ENCODE data around the gene SMYD5. TPM values are rescaled to one million over a fixed set of nuclear protein-coding genes. Genes with fewer than 3 reads are reported as not detected.

The SMYD5 gene
- polyA plus RNA-seq, 1 of the 3 experiments (the other 2 are of a cell fraction) = 21.4 TPM

- H3K4me2 ChIP-seq = no peak overlapping the region
- H3K4me1 ChIP-seq (ENCODE audit: control insufficient read depth in 1 of 2, insufficient read depth in 2 of 2, low read depth in 1 of 2, low read length in 1 of 2) = no peaks in the 10 kb centered on the region
- H3K79me2 ChIP-seq (ENCODE audit: insufficient read depth) = no peaks in the 10 kb centered on the region
- ChIA-PET POLR2A (no interaction called here), CTCF (interaction anchor here (1.0 to 4.3 kb wide), 3 partner anchors 9 to 100 kb away, joined by 3 to 35 read pairs (median 3); no protein-coding TSS in a partner anchor)
- H3K9me2 ChIP-seq = no peaks in the 10 kb centered on the region
- WGBS (ENCODE audit: low lambda C conversion rate) = 15% methylated on average over 2 of the region's 2 CpGs
- DNase-seq = no peak
- no peaks in the 10 kb centered on the region for H4K20me1 ChIP-seq (ENCODE audit: insufficient read depth)
- H2AFZ ChIP-seq (ENCODE audit: low read depth) = no peak overlapping the region
- no peak overlapping the region for H3K9ac ChIP-seq
- H3K27ac ChIP-seq (ENCODE audit: low read depth in 2 of 2, low read length in 1 of 2) = no peak overlapping the region
- H3K36me3 ChIP-seq (replicated peaks in 1 of 2; ENCODE audit: control insufficient read depth in 1 of 2, insufficient read depth in 2 of 2, low read length in 1 of 2) = no peaks in the 10 kb centered on the region
- no peaks in the 10 kb centered on the region for H3F3A ChIP-seq (replicated peaks; ENCODE audit: insufficient read depth)
- no peak overlapping the region for H3K4me3 ChIP-seq (ENCODE audit: low read depth in 2 of 2, low read length in 1 of 2)
- no peak for TF ChIP-seq MXI1 (IDR thresholded peaks at IDR 0.05; ENCODE audit: low read depth, low read length)
- no peak for TF ChIP-seq REST (IDR thresholded peaks at IDR 0.05; ENCODE audit: low read depth, low read length)
- TF ChIP-seq ELF1 (IDR thresholded peaks at IDR 0.05) = no peak
- no peak for TF ChIP-seq NFIC (IDR thresholded peaks at IDR 0.05; ENCODE audit: borderline replicate concordance)
- TF ChIP-seq FOXJ3 (CRISPR knock-in tag; IDR thresholded peaks at IDR 0.05) = no peak
- TF ChIP-seq MEF2A (IDR thresholded peaks at IDR 0.05; ENCODE audit: borderline replicate concordance, low read depth) = no peak
- no peak for TF ChIP-seq FOSL2 (IDR thresholded peaks at IDR 0.05; ENCODE audit: borderline replicate concordance, low read depth)
- TF ChIP-seq RAD21 (IDR thresholded peaks at IDR 0.05; ENCODE audit: low read length) = no peak
- no peak for TF ChIP-seq TCF12 (IDR thresholded peaks at IDR 0.05)
- TF ChIP-seq GATA2 (CRISPR knock-in tag; IDR thresholded peaks at IDR 0.05) = no peak
- TF ChIP-seq POLR2AphosphoS5 (IDR thresholded peaks at IDR 0.05; ENCODE audit: low read depth, low read length) = no peak
- no peak for TF ChIP-seq MAX (IDR thresholded peaks at IDR 0.05; ENCODE audit: low read depth)
- TF ChIP-seq ZBTB33 (IDR thresholded peaks at IDR 0.05; ENCODE audit: borderline replicate concordance, low read depth) = no peak
- no peak for TF ChIP-seq IRF3 (IDR thresholded peaks at IDR 0.05; ENCODE audit: low read depth, low read length)
- no peak for TF ChIP-seq USF2 (IDR thresholded peaks at IDR 0.05; ENCODE audit: borderline replicate concordance, low read depth, low read length)
- no peak for TF ChIP-seq TEAD4 (IDR thresholded peaks at IDR 0.05; ENCODE audit: borderline replicate concordance, insufficient read depth)
- TF ChIP-seq EP300 (IDR thresholded peaks at IDR 0.05; ENCODE audit: borderline replicate concordance in 1 of 2, low read depth in 1 of 2, low read length in 1 of 2) = no peak
- no peak for TF ChIP-seq RXRA (IDR thresholded peaks at IDR 0.05; ENCODE audit: borderline replicate concordance, low read depth)
- no peak for TF ChIP-seq SMC3 (IDR thresholded peaks at IDR 0.05; ENCODE audit: low read depth, low read length)
- H3K27me3 ChIP-seq (ENCODE audit: insufficient read depth) = peaks cover 39% of the 10 kb centered on the region; the same call in 1 of the 2 replicates
- H3K9me3 ChIP-seq = no peaks in the 10 kb centered on the region
These were observed 28.1 kb upstream of the SMYD5 start for GRCh38 chr2:73185965-73186364.

Data from SK-N-SH (cell line).